GM12875 (cell line): ENCODE results near the gene TOP2A.

ENCODE experiments used
- H3K4me3 ChIP-seq: one replicate; pipeline ENCODE4 v1.5.1; 2011; ENCODE audit warnings: low read depth, low read length, control low read depth
- CTCF ChIP-seq: IDR thresholded peaks from 2 replicates; pipeline ENCODE4 v1.5.1; 2011; ENCODE audit warnings: low read depth, mild to moderate bottlenecking, control low read depth, inconsistent platforms, low read length, moderate library complexity, borderline replicate concordance; ENCODE audit not compliant: insufficient read depth

TOP2A gene

GRCh38 chr17:40348136-40348504 lies 69.6 kb downstream of the TOP2A start:
- no peak for TF ChIP-seq CTCF
- H3K4me3 ChIP-seq = no peak overlapping the region

- no peak overlapping the region for H3K4me3 ChIP-seq
- TF ChIP-seq CTCF = no peak
These were observed 70.2 kb downstream of the TOP2A start for GRCh38 chr17:40347319-40348135.

DNA sequence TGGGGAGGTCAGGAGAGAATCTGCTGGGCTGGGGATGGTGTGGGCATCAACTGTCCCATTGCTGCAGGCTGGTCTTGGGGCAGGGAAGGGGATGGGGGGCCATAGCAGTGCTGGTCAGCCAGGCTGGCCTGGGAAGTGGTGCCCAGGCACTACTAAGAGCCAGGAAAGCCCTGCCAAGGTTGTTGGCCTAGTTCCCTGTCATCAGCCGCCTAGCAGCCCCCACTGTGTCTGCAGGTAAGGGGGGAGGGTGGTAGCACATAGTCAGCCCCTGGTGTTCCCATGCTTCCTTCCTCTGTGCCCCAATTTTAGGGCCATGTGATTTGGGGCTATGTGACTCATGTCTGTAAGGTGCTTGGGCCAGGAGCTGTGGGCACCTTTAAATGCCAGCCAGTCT lies 70.9 kb downstream of the TOP2A start:
- TF ChIP-seq CTCF = no peak
- no peak overlapping the region for H3K4me3 ChIP-seq

DNA sequence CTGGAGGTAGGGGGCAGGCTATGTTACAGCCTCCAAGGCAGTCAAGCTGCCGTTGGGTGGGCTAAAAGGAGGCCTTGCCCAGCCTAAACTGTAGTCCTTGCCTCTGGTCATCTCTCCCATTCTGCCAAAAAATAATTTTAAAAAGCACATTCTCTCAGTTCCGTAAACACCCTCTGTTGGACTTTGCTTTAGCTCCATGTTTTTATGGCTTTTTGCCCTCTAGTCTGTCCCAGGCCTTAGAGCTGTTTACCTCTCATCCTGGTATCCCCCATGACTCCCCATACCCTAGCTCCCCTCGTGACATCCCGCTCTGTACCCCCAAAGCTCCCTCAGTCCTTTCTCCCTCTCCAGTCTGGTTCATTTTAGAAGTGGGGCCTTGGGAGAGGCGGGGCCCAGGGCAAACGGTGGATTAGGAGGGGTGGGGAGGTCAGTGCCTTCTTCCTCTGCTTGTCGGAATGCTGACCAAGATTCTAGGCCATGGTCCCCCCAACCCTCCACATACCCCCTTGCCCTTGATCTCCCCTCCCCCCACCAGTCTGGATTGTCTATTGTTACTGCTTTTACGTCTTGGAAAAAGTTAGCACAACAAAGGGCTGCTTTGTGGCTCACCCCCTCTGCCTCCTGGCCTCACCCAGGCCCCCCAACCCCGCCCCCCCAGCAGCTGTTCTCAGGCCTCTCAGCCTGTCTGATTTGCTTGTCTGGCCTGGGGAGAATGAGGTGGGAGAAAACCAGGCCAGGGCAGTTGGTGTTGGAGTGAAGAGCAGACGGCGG lies 71.5 kb downstream of the TOP2A start:
- H3K4me3 ChIP-seq = no peak overlapping the region
- TF ChIP-seq CTCF = no peak

DNA sequence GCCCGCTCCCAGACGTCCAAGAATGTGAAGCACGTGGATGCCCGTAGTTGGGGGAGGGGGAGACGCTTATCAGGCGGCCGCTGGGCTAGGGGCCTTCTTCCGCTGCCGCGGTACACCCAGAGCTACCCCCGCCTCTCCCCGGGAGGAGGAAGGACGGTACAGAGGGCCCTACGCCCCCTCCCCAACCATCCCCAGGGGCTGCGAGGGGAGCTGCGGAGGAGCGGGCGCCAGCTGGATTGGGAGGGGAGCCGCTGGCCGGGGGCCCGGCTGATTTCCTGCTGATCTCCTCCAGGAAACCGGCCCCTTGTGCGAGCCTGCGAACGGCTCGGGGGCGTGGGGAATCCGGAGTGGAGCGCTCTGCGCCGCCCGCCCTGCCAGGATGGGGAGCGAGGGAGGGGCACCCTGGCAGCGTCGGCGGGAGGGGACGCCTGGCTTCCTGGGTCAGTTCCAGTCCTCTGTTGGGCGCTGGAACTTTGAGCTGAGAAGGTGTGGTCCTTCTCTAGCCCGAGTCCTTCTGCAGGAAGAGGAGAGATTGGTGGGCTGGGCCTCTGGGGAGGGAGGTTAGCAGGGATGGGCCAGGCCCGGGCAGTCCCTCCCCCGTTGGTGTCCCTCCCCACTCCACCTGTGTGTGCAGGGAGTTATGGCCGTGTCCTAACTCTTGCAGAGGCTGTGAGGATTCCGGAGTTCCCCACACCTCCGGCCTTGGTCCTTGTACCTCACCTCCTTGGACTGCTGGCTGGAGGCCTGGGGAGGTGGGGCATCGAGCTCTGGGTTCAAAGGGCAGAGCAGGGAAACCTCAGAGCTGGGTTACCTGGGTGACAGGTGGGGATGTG lies 72.3 kb downstream of the TOP2A start:
- peak overlapping the region; percentile 19 for H3K4me3 ChIP-seq
- no peak for TF ChIP-seq CTCF

DNA sequence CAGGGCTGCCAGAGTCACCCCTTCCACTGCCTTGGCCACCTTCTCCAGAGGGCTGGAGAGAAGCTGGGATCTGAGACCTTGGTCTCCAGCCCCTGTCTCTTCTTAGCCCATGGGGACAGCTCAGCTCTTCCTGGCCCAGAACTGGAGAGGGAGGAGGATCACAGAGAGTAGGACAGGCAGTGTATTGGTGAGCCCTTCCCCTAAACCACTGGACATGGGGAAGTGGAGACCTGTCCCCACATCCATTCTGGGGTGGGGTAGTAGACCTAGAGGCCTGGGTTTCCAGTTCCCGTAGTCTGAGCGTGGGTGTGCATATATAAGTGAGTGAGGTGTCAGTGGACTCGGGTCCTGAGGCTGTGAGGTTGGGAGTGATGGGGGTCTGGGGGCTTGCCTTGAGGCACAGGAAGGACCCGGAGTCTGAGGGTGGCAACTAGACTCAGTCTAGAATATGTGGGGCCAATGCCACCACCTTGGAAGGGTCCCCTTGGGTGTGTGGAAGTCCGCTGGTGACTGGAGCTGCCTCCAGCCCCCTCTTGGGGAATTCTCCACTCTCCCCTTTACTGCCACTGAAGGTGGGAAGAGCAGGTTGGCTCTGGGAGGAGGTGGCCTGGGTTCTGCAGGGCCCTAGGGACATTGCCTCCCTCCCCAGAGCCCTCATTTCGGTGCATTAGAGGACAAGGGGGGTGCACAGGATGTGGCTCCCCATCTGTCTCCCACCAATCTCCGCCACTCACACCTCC lies 73.1 kb downstream of the TOP2A start:
- H3K4me3 ChIP-seq = no peak overlapping the region
- TF ChIP-seq CTCF = no peak
